ENCODE results near the gene HOXB5.

The HOXB5 gene

DNA sequence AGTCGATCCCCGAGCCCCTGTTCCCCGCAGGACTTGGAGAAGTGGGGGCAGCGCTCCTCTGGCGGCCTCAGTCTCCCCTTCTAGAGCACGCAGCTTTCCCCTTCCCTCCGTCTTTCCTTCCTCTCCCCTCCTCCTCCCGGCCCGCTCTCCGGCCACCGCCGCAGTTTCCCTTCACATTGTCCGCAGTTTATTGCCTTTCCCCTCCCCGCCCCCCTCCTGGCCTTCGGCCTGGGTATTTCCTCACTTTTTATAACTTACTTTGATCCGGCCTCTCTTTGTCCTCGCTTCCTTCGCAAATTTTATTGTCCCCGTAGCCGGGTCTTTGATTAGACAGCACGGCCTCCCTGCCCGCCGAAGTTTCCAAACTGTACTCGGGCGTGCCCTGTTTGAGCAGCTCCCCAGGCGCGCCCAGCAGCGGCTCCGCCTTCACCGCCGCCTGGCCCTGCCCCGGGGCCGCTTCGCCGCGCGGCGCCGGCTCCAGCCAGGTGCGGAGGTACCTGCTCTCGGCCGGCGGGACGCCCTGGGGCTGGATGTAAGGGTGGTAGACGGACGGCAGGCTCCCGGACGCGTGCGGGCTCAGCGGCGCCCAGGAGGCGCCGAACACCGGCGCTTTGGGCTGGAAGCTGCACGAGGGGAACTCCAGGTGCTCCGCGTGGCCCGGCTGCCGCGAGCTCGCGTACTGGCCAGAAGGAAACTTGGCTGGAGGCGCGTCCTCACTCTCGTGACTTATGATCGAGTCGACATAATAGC lies 32.1 kb upstream of the HOXB5 start:
- in situ Hi-C loops (cut with MboI; ENCODE audit: low pct_unique_long_range_greater_than_20kb, low sequenced_read_pairs, unreplicated experiment): no loop called here
- peak; percentile 84 for DNase-seq (ENCODE audit: low spot score)

GRCh38 chr17:48624544-48625494 lies 31.2 kb upstream of the HOXB5 start:
- DNase-seq (ENCODE audit: low spot score): peak; percentile 64
- TF ChIP-seq CTCF (IDR thresholded peaks at IDR 0.05; ENCODE audit: extremely low read depth, insufficient read depth, missing control alignments): no peak
- in situ Hi-C loops (cut with MboI; ENCODE audit: low pct_unique_long_range_greater_than_20kb, low sequenced_read_pairs, unreplicated experiment): no loop called here

More for the DNA sequence above, 32.1 kb upstream of the HOXB5 start:
- TF ChIP-seq CTCF (IDR thresholded peaks at IDR 0.05; ENCODE audit: extremely low read depth, insufficient read depth, missing control alignments): no peak

DNA sequence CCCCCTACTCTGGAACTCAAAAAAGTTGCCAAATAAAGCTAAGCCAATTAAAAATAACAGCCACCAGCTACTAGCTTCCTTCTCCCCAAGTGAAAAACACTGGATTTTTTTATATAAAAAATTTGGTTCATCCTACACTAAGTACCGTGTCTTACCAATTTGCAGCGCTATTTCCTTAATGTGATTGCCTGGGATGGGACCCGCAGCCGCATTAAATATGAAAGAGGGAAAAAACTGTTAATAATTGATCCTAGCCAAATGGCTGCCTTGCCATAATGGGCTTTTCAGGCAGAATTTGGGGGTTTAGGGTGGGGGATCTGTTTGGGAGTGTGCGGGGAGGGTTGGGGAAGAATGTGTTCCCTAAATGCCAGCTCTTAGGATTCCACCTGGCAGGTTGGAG lies 30.5 kb upstream of the HOXB5 start:
- DNase-seq (ENCODE audit: low spot score): no peak
- in situ Hi-C loops (cut with MboI; ENCODE audit: low pct_unique_long_range_greater_than_20kb, low sequenced_read_pairs, unreplicated experiment): no loop called here

DNA sequence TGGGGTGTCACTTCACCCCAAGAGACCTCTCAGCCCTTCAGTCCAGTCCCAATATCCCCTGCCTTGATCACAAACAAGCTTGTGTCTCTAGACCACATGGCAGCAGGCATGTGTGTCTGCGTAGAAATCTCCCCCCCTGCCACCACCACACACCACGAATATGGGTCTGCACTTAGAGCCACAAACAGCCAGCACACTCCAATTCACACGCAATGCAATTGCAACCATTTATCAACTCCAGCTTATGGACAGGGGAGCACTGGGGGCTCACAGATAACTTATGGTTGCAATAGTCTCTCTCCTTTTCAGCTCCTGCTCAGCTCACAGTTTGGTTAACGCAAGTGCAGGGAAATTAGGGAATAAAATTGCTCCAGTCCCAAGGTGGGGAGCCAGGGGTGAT lies 30.0 kb upstream of the HOXB5 start:
- no peak for DNase-seq (ENCODE audit: low spot score)
- TF ChIP-seq CTCF (IDR thresholded peaks at IDR 0.05; ENCODE audit: extremely low read depth, insufficient read depth, missing control alignments): no peak
- in situ Hi-C loops (cut with MboI; ENCODE audit: low pct_unique_long_range_greater_than_20kb, low sequenced_read_pairs, unreplicated experiment): no loop called here

More for the DNA sequence above, 30.5 kb upstream of the HOXB5 start:
- TF ChIP-seq CTCF (IDR thresholded peaks at IDR 0.05; ENCODE audit: extremely low read depth, insufficient read depth, missing control alignments): no peak

DNA sequence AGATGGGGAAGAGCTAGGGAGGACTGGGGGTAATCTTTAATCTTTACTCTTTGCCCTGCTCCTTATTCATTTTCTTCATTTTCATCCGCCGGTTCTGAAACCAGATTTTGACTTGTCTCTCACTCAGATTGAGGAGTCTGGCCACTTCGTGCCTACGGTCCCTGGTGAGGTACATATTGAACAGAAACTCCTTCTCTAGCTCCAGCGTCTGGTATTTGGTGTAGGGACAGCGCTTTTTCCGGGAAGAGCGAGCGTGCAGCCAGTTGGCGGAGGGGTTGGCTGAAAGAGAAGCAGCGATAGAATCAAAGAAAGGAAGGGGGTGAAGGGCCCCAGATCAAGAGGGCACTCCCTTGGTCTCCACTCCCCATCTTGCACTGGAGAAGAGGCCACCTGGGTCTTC lies 29.3 kb upstream of the HOXB5 start:
- no peak for TF ChIP-seq CTCF (IDR thresholded peaks at IDR 0.05; ENCODE audit: extremely low read depth, insufficient read depth, missing control alignments)
- in situ Hi-C loops (cut with MboI; ENCODE audit: low pct_unique_long_range_greater_than_20kb, low sequenced_read_pairs, unreplicated experiment): no loop called here
- DNase-seq (ENCODE audit: low spot score): no peak

DNA sequence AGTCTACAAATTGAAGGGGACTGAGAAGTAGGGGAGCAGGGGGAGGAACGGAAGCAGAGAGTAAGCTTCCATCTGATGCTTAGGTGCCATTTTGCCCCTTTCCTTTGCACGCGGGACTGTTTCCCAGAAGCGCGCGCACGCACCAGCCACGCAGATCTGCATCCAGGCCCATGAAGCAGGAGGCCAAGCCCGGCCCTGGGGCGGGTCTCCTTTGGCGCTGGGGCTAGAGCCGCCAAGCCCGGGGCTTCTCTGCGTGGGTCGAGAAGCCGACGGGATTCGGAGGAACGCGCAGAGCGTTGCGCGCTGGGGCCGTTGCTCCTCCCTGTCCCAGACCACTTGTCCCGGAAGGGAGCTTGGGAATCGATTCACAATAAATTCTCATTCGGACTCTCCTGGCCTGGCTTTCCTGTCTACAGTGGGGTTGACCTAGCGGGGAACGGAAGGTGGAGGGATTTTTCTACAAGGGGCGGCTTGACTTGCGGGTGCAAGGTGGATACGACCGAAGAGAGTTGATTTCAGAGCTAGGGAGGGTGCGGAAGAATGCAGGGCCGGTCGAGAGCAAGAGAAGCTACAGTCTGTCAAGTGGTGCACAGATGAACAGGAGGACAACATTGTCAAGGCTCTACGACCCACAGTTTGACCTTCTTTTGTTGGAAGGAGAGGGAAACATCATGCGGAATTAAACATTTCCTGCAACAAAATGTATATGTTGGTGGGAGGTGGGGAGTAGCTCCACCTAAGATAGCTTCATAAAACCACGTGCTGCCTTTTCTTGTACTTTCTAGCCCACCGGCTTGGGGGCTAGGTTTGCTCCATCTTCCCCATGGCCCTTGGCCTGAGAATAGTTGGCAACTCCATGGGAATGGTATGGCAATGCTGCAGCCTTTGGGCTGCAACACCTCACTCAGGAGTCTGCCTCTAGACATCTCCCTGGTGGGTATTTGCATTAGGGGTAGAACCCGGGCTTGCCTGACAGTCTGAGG lies 28.1 kb upstream of the HOXB5 start:
- in situ Hi-C loops (cut with MboI; ENCODE audit: low pct_unique_long_range_greater_than_20kb, low sequenced_read_pairs, unreplicated experiment): no loop called here
- no peak for DNase-seq (ENCODE audit: low spot score)
- no peak for TF ChIP-seq CTCF (IDR thresholded peaks at IDR 0.05; ENCODE audit: extremely low read depth, insufficient read depth, missing control alignments)

All from GM13977 (cell line).